SH-SY5Y (cell line): Measurements from ENCODE around the gene SPC25.

Experiments used
- GATA2 ChIP-seq: IDR thresholded peaks from 2 replicates; pipeline ENCODE4 v1.6.1; 2011; ENCODE audit warnings: mild to moderate bottlenecking, low read depth, low read length
- GATA3 ChIP-seq: IDR thresholded peaks from 2 replicates; pipeline ENCODE4 v1.6.1; 2011; ENCODE audit warnings: low read depth, mild to moderate bottlenecking, low read length, moderate library complexity

- TF ChIP-seq GATA2: no peak
- no peak for TF ChIP-seq GATA3
Observed at GRCh38 chr2:168935810-168936581, 45.8 kb upstream of the SPC25 start.
